SIG-M5 treated with dmso at 0.1 percent for 504 hours (cell line): ENCODE measurements around the gene SERINC5.
A peak's percentile ranks its signal among the peaks of the same experiment; 100 is the strongest.
"Not testable (repeated sequence)": the region's sequence is repeated elsewhere in the genome, so short reads cannot be mapped to it uniquely, and the experiment has no call there.

Source experiments
- DNase-seq: peaks from one replicate; lab custom pipeline; 2025; ENCODE audit not compliant: unreplicated experiment; lab: John Stamatoyannopoulos, UW

Gene SERINC5

DNA sequence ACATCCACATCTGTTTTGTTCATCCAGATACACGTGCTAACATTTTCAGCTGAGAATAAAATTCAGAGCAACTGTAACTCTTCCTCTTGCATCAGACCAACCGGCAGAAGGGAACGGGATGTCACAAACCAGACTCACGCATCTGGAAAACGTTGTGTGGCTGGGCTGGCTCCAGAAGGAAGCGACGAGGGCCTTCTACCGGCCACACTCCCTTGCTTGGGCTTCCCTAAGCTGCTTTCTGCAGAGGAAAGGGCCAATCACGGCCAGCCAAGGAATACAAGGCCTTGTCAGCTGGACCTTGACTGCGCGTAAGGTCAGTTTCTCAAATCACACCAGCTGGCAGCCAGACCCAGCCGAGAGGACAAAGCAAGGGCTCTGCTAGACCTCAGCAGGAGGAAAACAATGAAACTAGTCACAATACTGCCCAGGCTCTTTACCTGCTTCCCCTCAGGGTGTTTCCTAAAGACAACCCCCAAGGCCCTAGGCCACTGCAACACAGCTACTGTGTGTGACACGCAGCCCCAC, 114.6 kb downstream of the SERINC5 start:
- DNase-seq: peak; percentile 69

DNA sequence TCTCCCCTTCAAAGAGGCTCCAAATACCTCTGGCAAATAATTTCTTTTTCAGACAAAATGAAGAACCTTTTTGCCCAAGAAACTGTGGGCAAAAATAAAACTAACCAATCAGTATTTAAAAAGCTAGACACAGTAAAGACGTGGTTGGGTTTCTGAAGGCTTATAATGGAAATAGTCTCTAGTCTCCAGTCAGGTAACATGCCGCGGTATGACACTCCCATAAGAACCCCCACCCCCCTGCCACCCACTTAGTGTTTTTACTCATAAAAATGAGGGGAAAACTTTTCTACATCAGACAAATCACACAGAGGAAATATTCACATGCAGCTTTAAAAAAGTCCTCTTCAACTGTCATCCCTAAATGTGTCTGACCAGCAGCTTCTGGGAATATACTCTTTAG, 115.4 kb downstream of the SERINC5 start:
- no peak for DNase-seq

DNA sequence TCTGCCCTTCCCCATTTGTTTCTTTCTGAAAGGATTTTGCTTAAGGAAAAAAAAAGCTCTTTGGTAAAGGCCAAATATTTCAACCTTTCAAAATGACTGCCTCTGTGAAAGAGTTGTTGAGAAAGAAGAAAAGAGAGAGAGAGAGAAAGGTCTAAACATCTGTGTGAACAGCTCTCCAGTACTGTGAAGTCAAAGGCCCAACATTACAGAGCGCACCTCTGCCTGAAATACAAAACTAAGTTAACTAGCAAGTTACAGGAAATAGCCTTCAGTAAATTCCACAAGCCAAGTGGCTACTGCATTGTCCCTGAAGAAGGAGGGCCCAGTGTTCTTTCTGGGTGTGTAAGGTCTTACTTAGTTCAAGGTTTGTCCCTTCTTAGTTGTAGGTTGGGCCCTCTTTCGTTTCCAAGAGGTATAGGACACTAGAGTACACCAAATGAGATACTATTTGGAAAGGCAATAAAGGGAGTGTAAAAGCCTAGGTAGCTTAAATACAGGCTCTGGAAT, 116.3 kb downstream of the SERINC5 start:
- no peak for DNase-seq

DNA sequence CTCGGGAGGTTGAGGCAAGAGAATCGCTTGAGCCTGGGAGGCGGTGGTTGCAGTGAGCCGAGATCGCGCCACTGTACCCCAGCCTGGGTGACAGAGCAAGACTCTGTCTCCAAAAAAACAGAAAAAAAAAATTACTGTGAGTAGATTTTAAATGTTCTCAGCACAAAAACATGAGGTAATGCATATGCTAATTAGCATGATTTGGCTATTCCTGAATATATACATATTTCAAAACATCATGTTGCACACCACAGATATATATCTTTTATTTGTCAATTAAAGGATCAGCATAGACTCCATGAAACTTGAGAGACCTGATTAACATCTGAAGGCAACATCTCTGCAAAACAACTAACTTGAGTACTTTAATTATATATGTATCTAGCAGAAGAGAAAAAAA, 117.4 kb downstream of the SERINC5 start:
- DNase-seq: no peak

DNA sequence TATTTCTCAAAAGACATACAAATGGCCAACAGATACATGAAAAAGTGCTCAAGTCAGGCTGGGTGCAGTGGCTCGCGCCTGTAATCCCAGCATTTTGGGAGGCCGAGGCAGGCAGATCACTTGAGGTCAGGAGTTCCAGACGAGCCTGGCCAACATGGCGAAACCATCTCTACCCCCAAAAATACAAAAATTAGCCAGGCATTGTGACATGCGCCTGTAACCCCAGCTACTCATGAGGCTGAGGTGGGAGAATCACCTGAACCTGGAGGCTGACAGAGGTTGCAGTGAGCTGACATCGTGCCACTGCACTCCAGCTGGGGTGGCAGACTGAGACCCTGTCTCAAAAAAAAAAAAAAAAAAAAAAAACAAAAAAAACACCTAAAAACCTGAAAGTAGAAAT, 119.0 kb downstream of the SERINC5 start:
- not testable (repeated sequence) for DNase-seq

DNA sequence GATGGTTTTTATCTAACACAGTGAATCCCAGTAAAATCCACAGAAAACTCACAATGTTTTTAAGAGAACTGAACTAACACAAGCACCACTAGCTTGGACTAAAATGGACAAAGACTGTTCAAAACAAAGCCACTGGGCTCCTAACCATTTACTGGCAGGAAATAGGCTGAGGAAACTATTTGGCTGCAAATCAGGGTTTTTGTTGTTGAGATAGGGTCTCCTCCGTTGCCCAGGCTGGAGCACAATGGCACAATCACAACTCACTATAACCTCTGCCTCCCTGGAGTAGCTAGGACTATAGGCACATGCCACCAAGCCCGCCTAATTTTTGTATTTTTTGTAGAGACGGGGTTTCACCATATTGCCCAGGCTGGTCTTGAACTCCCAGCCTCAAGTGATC, 121.0 kb downstream of the SERINC5 start:
- no peak for DNase-seq

DNA sequence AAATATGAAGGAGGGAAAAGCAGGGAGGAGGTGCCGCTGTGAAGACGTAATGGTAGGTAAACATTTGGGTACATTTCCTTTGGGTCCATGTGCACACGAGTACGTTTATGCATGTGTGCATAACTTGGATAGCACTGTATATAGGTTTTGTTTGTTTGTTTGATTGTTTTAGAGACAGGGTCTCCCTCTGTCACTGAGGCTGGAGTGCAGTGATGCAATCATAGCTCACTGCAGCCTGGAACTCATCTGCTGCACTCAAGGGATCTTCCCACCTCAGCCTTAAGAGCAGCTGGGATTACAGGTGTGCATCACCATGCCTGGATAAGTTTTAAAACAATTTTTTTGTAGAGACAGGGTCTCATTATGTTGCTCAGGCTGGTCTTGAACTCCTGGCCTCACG, 126.7 kb downstream of the SERINC5 start:
- no peak for DNase-seq

DNA sequence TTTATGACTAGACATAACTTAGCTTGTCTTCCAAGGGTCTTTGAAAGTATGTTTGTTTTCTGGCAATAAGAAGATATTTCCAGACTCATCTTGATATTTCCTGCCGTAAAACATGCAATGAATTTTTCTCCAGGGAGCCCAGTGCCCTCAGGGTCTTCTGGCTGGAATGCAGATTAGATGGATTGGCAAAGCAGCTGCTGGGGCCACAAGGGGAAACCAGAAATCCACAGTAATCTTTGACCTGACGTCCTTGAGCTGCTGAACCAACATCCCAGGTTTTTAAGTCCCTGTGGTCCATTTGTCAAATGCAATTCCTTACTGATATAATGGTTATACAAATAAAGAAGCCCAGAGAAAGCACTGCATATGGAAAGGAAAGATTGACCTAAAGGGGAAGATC, 127.7 kb downstream of the SERINC5 start:
- no peak for DNase-seq

DNA sequence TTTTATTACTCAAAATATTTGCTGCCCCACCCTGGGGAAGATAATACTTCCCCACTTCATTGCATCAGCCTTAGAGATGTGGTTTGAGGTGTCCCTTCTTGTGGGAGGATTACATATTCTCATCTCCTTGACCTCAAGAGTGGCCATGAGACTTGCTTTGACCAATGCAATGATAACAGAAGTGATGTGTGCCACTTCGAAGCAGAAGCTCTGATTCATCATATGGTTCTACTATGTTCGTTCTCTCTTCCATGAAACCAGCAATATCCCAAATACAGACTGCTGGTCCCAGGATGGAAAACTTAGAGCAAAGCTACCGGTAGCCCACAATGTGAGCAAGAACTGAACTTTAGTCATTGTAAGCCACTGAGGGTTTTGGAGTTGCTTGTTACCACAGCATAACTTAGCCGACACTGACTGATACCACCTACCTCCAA, 128.7 kb downstream of the SERINC5 start:
- DNase-seq: peak; percentile 64

DNA sequence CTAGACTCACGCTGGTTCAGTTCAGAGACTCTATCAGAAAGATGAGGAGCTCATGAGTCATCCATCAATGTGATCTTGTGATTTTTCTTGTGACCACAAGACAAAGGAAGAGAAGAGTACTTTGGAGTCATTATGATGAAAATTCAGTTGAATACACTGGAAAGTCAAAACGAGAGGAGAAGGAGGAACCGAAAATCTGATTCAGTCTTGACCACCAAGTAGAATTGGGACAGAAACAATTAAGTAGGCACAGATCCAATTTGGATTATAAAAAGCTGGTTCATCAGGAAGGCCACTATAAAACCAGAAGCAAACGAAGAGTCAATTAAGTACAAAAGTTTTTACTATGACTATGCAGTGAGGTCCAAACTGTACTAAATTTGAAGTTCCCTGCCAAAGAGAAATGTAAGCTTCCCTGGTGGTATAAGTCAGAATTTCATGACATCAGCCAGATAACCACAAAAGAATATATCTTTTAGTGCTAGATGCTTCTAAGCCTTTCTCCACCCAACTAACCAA, 129.8 kb downstream of the SERINC5 start:
- peak; percentile 97 for DNase-seq

DNA sequence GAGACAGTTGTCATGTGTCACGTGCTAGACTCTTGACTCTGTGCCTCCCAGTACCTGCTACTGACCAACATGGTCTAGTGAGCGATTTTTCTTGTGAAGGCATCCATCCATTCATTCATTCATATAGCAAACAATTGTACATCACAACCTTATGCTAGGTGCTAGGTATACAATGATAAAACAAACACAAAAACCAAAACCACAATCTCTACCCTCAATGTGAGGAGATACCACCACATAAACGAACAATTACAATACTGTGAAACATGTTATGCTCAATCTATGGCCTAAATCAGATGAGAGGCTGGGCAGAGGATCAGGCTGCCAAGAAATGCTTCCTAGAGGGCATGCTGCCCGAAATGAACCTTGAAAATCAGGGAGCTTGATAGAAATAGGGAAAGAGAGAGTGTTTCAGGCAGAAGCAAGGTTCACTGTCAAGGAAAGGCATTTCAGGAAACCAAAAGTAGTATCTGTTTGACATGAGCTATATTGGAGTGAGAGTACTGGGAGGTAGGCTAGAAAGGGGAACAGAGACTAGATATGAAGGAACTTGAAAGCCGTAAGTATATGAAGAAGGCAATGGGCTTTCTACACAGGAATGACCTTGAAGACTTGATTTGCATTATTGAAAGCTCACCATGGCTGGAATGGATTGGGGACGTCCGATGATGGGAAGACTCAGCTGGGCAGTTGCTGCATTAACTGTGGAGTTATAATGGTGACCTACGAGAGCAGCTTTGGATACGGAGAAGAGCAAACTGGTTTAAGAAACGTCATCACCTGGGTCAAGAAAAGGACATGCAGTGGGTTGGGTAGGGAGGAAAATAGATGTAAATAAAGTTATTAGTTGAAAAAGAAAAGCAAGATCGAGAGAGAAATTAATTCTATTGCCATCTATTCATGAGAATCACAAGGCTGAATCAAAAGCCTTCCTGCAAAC, 130.6 kb downstream of the SERINC5 start:
- DNase-seq: peak; percentile 94

DNA sequence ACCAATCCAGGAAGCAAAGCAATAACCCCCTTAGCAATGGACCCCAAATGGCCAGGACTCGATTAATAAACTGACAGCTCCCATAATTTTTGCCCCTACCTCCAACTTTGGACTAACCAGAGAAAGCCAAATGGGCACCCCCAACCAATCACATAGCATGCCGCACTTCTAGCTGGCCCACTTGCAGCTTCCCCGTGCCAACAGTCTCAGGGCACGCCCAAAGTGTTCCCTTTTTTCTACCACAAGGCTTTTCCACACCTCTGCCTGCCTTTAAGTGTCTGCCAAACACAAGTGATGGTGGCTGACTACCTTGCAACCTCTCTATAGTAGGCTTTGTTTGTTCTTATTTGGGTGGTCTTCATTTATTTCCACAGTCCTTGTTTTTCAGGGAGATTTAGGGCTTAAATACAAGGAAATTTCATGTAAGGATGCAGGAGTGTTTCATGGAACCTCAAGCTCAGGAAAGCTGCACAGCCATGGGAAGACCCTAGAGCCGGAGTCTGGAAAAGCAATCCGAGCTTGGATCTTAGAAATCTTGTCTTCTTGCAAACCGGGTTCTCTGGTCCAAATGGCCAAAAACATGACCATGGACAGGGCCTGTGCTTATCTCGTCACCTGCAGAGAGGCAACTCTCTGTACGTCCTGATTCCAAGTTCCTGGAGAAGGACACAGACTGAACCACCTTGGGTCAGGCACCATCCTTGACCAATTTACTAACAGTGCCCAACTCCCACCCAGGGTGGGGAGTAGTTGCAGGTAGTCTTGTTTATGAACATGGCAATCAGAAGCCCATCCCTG, 131.5 kb downstream of the SERINC5 start:
- DNase-seq: no peak

DNA sequence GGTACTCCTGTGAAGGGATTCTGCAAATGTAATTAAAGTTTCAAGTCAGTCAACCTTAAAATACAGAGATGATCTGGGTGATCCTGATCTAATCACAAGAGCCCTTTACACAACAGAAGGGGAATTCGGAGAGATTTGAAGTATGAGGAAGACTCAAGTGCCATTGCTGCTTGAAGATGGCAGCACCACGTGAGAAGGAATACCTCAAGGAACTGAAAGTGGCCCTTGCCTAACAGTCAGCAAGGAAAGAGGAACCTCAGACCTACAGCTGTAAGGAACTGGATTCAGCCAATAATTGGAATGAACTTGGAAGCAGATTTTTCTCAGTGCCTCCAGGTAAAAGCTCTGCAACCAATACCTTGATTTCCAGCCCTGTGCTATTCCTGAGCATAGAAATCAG, 133.3 kb downstream of the SERINC5 start:
- peak; percentile 89 for DNase-seq

DNA sequence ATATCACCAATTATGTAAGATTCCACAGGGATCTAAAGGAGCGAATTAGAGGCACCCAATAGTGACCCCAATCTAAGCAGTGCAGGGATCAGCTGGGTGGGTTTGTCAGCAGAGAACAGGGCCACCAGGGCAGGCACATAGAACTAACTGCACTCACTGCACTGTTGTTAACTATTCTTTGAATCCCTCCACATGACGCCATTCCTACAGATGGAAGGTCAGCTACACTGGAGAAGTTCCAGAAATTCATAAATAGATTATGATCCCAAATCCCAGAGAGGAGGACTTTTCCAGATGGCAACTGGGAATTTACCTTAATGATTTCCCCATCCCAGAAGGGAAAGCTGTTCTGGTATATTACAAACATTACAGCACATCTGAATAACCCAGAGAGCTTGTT, 136.5 kb downstream of the SERINC5 start:
- no peak for DNase-seq

DNA sequence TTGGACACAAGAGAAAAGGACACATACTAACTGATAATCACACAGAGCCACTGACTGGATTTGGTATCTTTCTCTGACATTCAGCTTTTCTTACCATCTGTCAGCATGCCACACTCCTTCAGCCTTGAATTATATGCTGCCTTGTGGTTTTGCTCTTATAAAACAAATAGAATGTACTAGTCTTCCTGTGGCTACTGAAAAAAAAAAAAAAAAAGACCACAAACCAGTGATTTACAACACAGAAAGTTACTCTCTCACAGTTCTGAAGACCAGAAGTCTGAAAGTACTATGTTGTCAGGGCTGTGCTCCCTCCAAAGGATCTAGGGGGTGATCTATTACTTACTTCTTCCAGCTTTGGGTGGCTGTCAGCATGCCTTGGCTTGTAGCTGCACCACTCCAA, 138.4 kb downstream of the SERINC5 start:
- DNase-seq: no peak

DNA sequence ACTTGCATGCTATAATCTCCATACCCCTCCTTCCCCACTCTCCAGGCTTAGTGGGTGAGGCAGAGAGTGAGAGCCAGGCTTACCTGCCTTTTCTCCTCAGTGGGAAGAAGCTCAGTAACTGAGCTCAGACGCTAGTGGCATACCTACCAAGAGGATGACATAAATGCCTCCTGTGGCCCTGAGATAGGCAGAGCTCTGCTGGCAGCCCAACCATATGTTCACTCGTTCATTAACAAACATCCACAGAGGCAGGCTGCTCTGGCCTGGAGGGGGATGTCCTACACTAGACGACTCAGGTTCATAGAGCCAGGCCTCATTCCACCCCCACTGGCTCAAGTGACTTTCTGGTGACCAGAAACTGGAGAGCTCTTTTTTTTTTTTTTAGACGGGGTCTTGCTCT, 139.4 kb downstream of the SERINC5 start:
- DNase-seq: no peak

DNA sequence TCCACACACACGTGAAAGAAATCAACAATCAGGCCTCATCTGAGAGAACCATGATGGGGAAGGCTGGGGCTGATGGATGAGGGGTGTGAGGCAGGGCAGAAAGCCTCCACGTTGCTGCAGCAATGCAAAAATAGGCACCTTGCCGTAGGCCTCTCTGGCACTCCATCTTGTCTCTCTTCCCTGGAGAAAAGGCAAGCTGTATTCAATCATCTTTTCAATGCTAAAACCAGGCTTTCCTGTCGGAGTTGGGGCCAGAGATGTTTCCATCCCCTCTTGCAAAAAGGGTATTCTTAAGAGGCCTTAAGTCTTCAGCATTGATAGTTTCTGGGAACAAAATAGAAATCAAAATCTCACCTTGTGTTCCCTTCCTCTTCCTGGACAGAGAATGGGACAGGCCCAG, 139.8 kb downstream of the SERINC5 start:
- no peak for DNase-seq

DNA sequence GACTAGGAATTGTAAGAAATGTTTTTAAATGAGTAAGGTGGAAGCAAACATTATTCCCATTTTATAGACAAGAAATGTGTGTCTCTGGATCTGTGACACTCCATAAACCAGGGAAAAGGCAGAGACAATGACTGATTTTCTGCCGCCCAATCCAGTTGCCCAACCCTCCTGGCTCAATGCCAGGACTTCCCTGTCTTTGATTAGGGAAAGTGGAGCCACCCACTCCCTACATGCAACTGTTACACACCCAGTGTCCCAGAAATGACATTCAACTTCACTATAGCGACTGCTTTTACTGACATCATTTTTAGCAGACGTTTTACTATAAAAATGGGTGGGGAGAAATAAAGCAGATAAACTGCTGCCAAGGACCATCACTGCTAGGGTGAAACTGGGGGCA, 141.0 kb downstream of the SERINC5 start:
- no peak for DNase-seq

DNA sequence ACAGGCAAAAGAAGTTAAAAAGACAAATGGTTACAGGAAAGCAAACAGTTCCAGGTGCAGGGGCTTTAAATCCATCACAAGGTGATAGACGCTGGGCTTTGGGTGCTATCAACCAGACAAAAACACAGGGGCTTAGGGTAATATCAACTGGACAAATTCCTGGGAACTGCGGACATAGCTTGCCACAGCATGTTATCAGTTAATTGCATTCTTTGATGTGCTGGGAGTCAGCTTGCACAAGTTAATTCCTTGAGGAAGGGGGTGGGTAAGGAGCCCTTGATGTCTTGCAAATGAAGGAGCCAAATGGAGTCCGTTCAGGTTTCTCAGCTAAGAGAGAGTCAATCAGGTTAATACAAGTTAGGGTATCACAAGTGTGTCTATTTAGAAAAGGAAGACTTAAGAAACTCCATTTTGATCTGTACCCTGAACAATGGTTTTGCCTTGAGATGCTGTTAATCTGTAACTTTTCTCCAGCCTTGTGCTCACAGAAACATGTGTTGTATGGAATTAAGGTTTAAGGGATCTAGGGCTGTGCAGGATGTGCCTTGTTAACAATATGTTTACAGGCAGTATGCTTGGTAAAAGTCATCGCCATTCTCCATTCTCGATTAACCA, 144.4 kb downstream of the SERINC5 start:
- DNase-seq: not testable (repeated sequence)

DNA sequence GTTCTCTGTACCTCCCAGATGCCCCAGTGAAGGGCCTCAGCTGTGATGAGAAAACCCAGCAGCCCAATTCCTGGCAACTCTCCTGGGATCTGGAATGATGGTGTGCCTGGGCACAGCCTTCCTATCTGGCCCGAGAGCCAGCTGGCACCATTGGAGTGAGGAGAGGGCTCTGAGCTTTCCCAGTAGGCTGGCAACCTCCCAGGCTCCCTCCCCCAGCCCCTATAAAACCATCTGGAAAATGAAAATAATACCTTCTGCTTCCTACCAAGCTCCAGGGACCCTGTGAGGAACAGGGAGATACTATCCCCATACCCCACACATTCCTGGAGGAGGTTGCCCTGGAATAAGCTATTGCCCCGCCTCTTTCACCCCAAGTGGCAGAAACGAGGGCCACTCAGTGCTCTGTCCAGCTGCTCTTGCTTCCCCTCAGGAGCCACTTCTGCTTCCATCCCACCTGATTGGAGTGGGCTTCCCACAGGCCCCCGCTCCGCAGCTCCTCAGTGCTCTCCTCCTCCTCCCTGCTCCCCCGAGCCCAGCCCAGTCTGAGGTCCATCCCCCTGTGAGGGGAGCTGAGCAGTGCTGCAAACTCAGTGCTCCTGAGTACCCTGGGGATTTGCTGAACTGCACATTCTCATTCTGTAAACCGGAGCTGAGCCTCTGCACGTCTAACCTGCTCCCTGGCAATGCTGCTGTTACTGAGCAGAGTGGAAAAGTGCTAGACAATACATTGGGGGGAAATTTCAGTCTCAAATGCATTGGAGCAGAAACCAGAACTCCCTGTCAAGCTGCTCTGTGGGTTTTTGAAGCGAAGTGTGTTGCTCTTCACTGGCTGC, 146.0 kb downstream of the SERINC5 start:
- no peak for DNase-seq
